ENCODE results near the gene NOA1.
"Not testable (repeated sequence)": the region's sequence is repeated elsewhere in the genome, so short reads cannot be mapped to it uniquely, and the experiment has no call there.

NOA1 gene

GRCh38 chr4:56959100-56959499, 18.3 kb downstream of the NOA1 start:
- no peak for DNase-seq (ENCODE audit: low read depth in 1 of 2, low spot score in 1 of 2)

- DNase-seq (ENCODE audit: low read depth in 1 of 2, low spot score in 1 of 2) = no peak
These were observed 19.3 kb downstream of the NOA1 start for GRCh38 chr4:56958111-56958517.

GRCh38 chr4:56953680-56954520, 23.5 kb downstream of the NOA1 start:
- DNase-seq (ENCODE audit: low read depth in 1 of 2, low spot score in 1 of 2) = no peak

- no peak for DNase-seq (ENCODE audit: low read depth in 1 of 2, low spot score in 1 of 2)
These were observed 36.0 kb downstream of the NOA1 start for GRCh38 chr4:56941403-56941802.

- DNase-seq (ENCODE audit: low read depth in 1 of 2, low spot score in 1 of 2) = no peak
These were observed 36.4 kb downstream of the NOA1 start for GRCh38 chr4:56940971-56941370.

GRCh38 chr4:56940403-56940802, 37.0 kb downstream of the NOA1 start:
- DNase-seq (ENCODE audit: low read depth in 1 of 2, low spot score in 1 of 2) = no peak

GRCh38 chr4:56939826-56940225, 37.6 kb downstream of the NOA1 start:
- not testable (repeated sequence) for DNase-seq (ENCODE audit: low read depth in 1 of 2, low spot score in 1 of 2)

- DNase-seq (ENCODE audit: low read depth in 1 of 2, low spot score in 1 of 2) = no peak
These were observed 40.1 kb downstream of the NOA1 start for GRCh38 chr4:56937262-56937661.

- DNase-seq (ENCODE audit: low read depth in 1 of 2, low spot score in 1 of 2) = no peak
These were observed 45.5 kb downstream of the NOA1 start for GRCh38 chr4:56931924-56932323.

GRCh38 chr4:56930638-56931037, 46.8 kb downstream of the NOA1 start:
- no peak for DNase-seq (ENCODE audit: low read depth in 1 of 2, low spot score in 1 of 2)

GRCh38 chr4:56927196-56927595, 50.2 kb downstream of the NOA1 start:
- DNase-seq (ENCODE audit: low read depth in 1 of 2, low spot score in 1 of 2) = no peak

- DNase-seq (ENCODE audit: low read depth in 1 of 2, low spot score in 1 of 2) = not testable (repeated sequence)
These were observed 62.4 kb downstream of the NOA1 start for GRCh38 chr4:56914977-56915376.

GRCh38 chr4:56914336-56914735, 63.1 kb downstream of the NOA1 start:
- no peak for DNase-seq (ENCODE audit: low read depth in 1 of 2, low spot score in 1 of 2)
